IgD-negative memory B cell (primary cell): ENCODE data around the gene VIPR2. TPM values are rescaled to one million over a fixed set of nuclear protein-coding genes. Genes with fewer than 3 reads are reported as not detected.
"Not testable (repeated sequence)": the region's sequence is repeated elsewhere in the genome, so short reads cannot be mapped to it uniquely, and the experiment has no call there.

Experiments
- H3K27ac Mint-ChIP-seq, 3 donors: one replicate each; pipeline ENCODE4 v1.8.0; 2020 to 2022; ENCODE audit warnings: mild to moderate bottlenecking in 3 of 3, mixed read lengths in 3 of 3, moderate library complexity in 1 of 3
- H3K27me3 Mint-ChIP-seq: one replicate; pipeline ENCODE4 v1.8.0; 2021; ENCODE audit warnings: mixed read lengths
- H3K36me3 Mint-ChIP-seq: one replicate; pipeline ENCODE4 v1.8.0; 2020; ENCODE audit warnings: mild to moderate bottlenecking, mixed read lengths
- H3K4me1 Mint-ChIP-seq, 3 donors: one replicate each; pipeline ENCODE4 v1.8.0; 2020 to 2022; ENCODE audit warnings: mixed read lengths in 3 of 3, mild to moderate bottlenecking in 1 of 3
- H3K4me3 Mint-ChIP-seq, 4 donors: one replicate each; pipeline ENCODE4 v1.8.0; 2020 to 2022; ENCODE audit warnings: mild to moderate bottlenecking in 4 of 4, mixed read lengths in 4 of 4, moderate library complexity in 3 of 4
- H3K9me3 Mint-ChIP-seq, 3 donors: one replicate each; pipeline ENCODE4 v1.8.0; 2020 to 2021; ENCODE audit warnings: mixed read lengths in 3 of 3, mild to moderate bottlenecking in 1 of 3
- polyA plus RNA-seq: library from polyadenylated mRNA; unstranded; fragments of 300-500 nt; fragmentation: Illumina TruSeq; gene quantifications from one replicate; pipeline ENCODE4 v1.2.3, GENCODE V29; 2021

The VIPR2 gene
- polyA plus RNA-seq, 1 donor from 2014 or later, result not detected

GRCh38 chr7:158991824-158992621 is 152.6 kb downstream of the VIPR2 start:
- H3K4me1 Mint-ChIP-seq, result peaks cover 0 to 2% (median 0%) of the 10 kb centered on the region in 3 donors
- no peak overlapping the region for H3K4me3 Mint-ChIP-seq
- H3K27me3 Mint-ChIP-seq, result peaks cover 9% of the 10 kb centered on the region
- no peak overlapping the region for H3K27ac Mint-ChIP-seq
- peaks cover 7 to 15% (median 8%) of the 10 kb centered on the region in 3 donors for H3K9me3 Mint-ChIP-seq
- no peaks in the 10 kb centered on the region for H3K36me3 Mint-ChIP-seq

GRCh38 chr7:158988996-158989395 is 155.7 kb downstream of the VIPR2 start:
- no peak overlapping the region for H3K27ac Mint-ChIP-seq
- no peaks in the 10 kb centered on the region for H3K4me1 Mint-ChIP-seq
- H3K9me3 Mint-ChIP-seq, result peaks cover under 1 to 5% (median 4%) of the 10 kb centered on the region in 3 donors
- peaks cover 7% of the 10 kb centered on the region for H3K27me3 Mint-ChIP-seq
- no peaks in the 10 kb centered on the region for H3K36me3 Mint-ChIP-seq
- H3K4me3 Mint-ChIP-seq, result no peak overlapping the region

- Mint-ChIP-seq H3K36me3 (no peaks in the 10 kb centered on the region), H3K27me3 (peaks cover 6% of the 10 kb centered on the region), H3K27ac (no peak overlapping the region), H3K9me3 (peaks cover 0 to 5% (median 3%) of the 10 kb centered on the region in 3 donors), H3K4me3 (no peak overlapping the region), H3K4me1 (no peaks in the 10 kb centered on the region)
Observed at GRCh38 chr7:158988302-158988862, 156.3 kb downstream of the VIPR2 start.

GRCh38 chr7:158987691-158988090 is 157.0 kb downstream of the VIPR2 start:
- peaks cover 6% of the 10 kb centered on the region for H3K27me3 Mint-ChIP-seq
- H3K4me3 Mint-ChIP-seq, result no peak overlapping the region
- H3K27ac Mint-ChIP-seq, result no peak overlapping the region
- H3K9me3 Mint-ChIP-seq, result peaks cover 0 to 5% (median 3%) of the 10 kb centered on the region in 3 donors
- H3K36me3 Mint-ChIP-seq, result no peaks in the 10 kb centered on the region
- no peaks in the 10 kb centered on the region for H3K4me1 Mint-ChIP-seq

- Mint-ChIP-seq H3K27me3 (peaks cover 2% of the 10 kb centered on the region), H3K27ac (no peak overlapping the region), H3K4me3 (no peak overlapping the region), H3K4me1 (no peaks in the 10 kb centered on the region), H3K36me3 (no peaks in the 10 kb centered on the region), H3K9me3 (peaks cover 0 to 5% (median 3%) of the 10 kb centered on the region in 3 donors)
Observed at GRCh38 chr7:158985583-158985982, 159.1 kb downstream of the VIPR2 start.

GRCh38 chr7:158984007-158984406 is 160.7 kb downstream of the VIPR2 start:
- not testable (repeated sequence) for H3K36me3 Mint-ChIP-seq, H3K9me3 Mint-ChIP-seq, H3K27me3 Mint-ChIP-seq, H3K4me1 Mint-ChIP-seq, H3K4me3 Mint-ChIP-seq, H3K27ac Mint-ChIP-seq

GRCh38 chr7:158982080-158982479 is 162.6 kb downstream of the VIPR2 start:
- not testable (repeated sequence) for H3K36me3 Mint-ChIP-seq, H3K4me1 Mint-ChIP-seq, H3K27ac Mint-ChIP-seq, H3K27me3 Mint-ChIP-seq, H3K4me3 Mint-ChIP-seq, H3K9me3 Mint-ChIP-seq

- Mint-ChIP-seq H3K9me3 (peaks cover 0 to 5% (median 3%) of the 10 kb centered on the region in 3 donors), H3K27me3 (no peaks in the 10 kb centered on the region), H3K27ac (peak overlapping the region in 1 of 3 donors; percentile 50), H3K36me3 (no peaks in the 10 kb centered on the region), H3K4me3 (no peak overlapping the region), H3K4me1 (peaks cover 7 to 13% (median 9%) of the 10 kb centered on the region in 3 donors)
Observed at GRCh38 chr7:158979635-158980351, 164.9 kb downstream of the VIPR2 start.

GRCh38 chr7:158979023-158979529 is 165.6 kb downstream of the VIPR2 start:
- peak overlapping the region in 1 of 3 donors; percentile 50 for H3K27ac Mint-ChIP-seq
- H3K27me3 Mint-ChIP-seq, result no peaks in the 10 kb centered on the region
- H3K36me3 Mint-ChIP-seq, result no peaks in the 10 kb centered on the region
- peaks cover 7 to 13% (median 9%) of the 10 kb centered on the region in 3 donors for H3K4me1 Mint-ChIP-seq
- H3K4me3 Mint-ChIP-seq, result no peak overlapping the region
- no peaks in the 10 kb centered on the region for H3K9me3 Mint-ChIP-seq
